ENCODE data around the gene NKAIN2. TPM values are rescaled to one million over a fixed set of nuclear protein-coding genes. Genes with fewer than 3 reads are reported as not detected.

Gene NKAIN2
- polyA plus RNA-seq, 1 of the 3 experiments (the other 2 are of a cell fraction) = not detected

DNA sequence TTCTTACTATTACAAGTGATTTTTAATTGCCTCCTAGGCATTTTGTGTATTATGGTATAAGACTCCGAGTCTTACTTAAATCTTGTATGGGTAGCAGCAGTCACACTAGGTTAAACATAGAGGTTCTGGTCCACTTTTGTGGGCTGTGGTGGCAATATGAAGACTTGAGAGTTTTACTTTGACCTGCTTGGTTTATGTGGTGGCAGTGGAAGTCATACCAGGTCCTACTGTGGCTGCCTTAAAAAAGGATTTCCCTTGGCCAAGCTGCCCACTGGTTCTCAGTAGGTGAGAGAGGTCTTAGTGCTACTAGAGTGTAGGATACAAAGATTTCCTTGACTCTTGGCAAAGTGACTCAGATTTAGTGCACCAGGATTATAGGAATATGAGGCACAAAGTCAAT, 44.2 kb upstream of the NKAIN2 start:
- H2AFZ ChIP-seq (ENCODE audit: low read depth) = no peak overlapping the region
- H4K20me1 ChIP-seq (ENCODE audit: insufficient read depth) = no peaks in the 10 kb centered on the region
- 5% methylated on average over 1 of the region's 1 CpG for WGBS (ENCODE audit: low lambda C conversion rate)
- TF ChIP-seq SMC3 (IDR thresholded peaks at IDR 0.05; ENCODE audit: low read depth, low read length) (no peak), RFX5 (IDR thresholded peaks at IDR 0.05; ENCODE audit: low read length) (no peak), FOSL2 (IDR thresholded peaks at IDR 0.05; ENCODE audit: borderline replicate concordance, low read depth) (no peak), EZH2phosphoT487 (IDR thresholded peaks at IDR 0.05; ENCODE audit: borderline replicate concordance, low read depth) (no peak), NRF1 (IDR thresholded peaks at IDR 0.05; ENCODE audit: low read depth, low read length) (no peak), TAF1 (IDR thresholded peaks at IDR 0.05; ENCODE audit: borderline replicate concordance, low read depth, low read length) (no peak), POLR2AphosphoS5 (IDR thresholded peaks at IDR 0.05; ENCODE audit: low read depth, low read length) (no peak), MXI1 (IDR thresholded peaks at IDR 0.05; ENCODE audit: low read depth, low read length) (no peak), FOXJ3 (CRISPR knock-in tag; IDR thresholded peaks at IDR 0.05) (no peak), JUND (IDR thresholded peaks at IDR 0.05) (no peak), NFIC (IDR thresholded peaks at IDR 0.05; ENCODE audit: borderline replicate concordance) (no peak), TEAD4 (IDR thresholded peaks at IDR 0.05; ENCODE audit: borderline replicate concordance, insufficient read depth) (no peak), RCOR1 (IDR thresholded peaks at IDR 0.05; ENCODE audit: low read length) (no peak), TCF12 (IDR thresholded peaks at IDR 0.05) (no peak), GABPA (IDR thresholded peaks at IDR 0.05; ENCODE audit: low read depth) (no peak)
- TF ChIP-seq, protein P1, sequence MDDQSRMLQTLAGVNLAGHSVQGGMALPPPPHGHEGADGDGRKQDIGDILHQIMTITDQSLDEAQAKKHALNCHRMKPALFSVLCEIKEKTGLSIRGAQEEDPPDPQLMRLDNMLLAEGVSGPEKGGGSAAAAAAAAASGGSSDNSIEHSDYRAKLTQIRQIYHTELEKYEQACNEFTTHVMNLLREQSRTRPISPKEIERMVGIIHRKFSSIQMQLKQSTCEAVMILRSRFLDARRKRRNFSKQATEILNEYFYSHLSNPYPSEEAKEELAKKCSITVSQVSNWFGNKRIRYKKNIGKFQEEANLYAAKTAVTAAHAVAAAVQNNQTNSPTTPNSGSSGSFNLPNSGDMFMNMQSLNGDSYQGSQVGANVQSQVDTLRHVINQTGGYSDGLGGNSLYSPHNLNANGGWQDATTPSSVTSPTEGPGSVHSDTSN (IDR thresholded peaks at IDR 0.05) = no peak
- TF ChIP-seq, protein P2, sequence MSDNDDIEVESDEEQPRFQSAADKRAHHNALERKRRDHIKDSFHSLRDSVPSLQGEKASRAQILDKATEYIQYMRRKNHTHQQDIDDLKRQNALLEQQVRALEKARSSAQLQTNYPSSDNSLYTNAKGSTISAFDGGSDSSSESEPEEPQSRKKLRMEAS (IDR thresholded peaks at IDR 0.05; ENCODE audit: low read depth) = no peak
- TF ChIP-seq, protein P3, sequence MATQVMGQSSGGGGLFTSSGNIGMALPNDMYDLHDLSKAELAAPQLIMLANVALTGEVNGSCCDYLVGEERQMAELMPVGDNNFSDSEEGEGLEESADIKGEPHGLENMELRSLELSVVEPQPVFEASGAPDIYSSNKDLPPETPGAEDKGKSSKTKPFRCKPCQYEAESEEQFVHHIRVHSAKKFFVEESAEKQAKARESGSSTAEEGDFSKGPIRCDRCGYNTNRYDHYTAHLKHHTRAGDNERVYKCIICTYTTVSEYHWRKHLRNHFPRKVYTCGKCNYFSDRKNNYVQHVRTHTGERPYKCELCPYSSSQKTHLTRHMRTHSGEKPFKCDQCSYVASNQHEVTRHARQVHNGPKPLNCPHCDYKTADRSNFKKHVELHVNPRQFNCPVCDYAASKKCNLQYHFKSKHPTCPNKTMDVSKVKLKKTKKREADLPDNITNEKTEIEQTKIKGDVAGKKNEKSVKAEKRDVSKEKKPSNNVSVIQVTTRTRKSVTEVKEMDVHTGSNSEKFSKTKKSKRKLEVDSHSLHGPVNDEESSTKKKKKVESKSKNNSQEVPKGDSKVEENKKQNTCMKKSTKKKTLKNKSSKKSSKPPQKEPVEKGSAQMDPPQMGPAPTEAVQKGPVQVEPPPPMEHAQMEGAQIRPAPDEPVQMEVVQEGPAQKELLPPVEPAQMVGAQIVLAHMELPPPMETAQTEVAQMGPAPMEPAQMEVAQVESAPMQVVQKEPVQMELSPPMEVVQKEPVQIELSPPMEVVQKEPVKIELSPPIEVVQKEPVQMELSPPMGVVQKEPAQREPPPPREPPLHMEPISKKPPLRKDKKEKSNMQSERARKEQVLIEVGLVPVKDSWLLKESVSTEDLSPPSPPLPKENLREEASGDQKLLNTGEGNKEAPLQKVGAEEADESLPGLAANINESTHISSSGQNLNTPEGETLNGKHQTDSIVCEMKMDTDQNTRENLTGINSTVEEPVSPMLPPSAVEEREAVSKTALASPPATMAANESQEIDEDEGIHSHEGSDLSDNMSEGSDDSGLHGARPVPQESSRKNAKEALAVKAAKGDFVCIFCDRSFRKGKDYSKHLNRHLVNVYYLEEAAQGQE (IDR thresholded peaks at IDR 0.05; ENCODE audit: low read depth, low read length) = no peak
- TF ChIP-seq, protein P4, sequence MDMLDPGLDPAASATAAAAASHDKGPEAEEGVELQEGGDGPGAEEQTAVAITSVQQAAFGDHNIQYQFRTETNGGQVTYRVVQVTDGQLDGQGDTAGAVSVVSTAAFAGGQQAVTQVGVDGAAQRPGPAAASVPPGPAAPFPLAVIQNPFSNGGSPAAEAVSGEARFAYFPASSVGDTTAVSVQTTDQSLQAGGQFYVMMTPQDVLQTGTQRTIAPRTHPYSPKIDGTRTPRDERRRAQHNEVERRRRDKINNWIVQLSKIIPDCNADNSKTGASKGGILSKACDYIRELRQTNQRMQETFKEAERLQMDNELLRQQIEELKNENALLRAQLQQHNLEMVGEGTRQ (IDR thresholded peaks at IDR 0.05; ENCODE audit: borderline replicate concordance, low read depth, low read length) = no peak
- TF ChIP-seq, protein P5, sequence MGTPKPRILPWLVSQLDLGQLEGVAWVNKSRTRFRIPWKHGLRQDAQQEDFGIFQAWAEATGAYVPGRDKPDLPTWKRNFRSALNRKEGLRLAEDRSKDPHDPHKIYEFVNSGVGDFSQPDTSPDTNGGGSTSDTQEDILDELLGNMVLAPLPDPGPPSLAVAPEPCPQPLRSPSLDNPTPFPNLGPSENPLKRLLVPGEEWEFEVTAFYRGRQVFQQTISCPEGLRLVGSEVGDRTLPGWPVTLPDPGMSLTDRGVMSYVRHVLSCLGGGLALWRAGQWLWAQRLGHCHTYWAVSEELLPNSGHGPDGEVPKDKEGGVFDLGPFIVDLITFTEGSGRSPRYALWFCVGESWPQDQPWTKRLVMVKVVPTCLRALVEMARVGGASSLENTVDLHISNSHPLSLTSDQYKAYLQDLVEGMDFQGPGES (IDR thresholded peaks at IDR 0.05; ENCODE audit: low read depth, low read length) = no peak
- H3K27me3 ChIP-seq (ENCODE audit: insufficient read depth) = no peaks in the 10 kb centered on the region
- no peak overlapping the region for H3K9ac ChIP-seq
- H3K4me3 ChIP-seq (ENCODE audit: low read depth in 2 of 2, low read length in 1 of 2) = no peak overlapping the region
- no peak overlapping the region for H3K4me2 ChIP-seq
- H3K9me3 ChIP-seq = no peaks in the 10 kb centered on the region
- H3K4me1 ChIP-seq (ENCODE audit: control insufficient read depth in 1 of 2, insufficient read depth in 2 of 2, low read depth in 1 of 2, low read length in 1 of 2) = no peaks in the 10 kb centered on the region
- DNase-seq = no peak
- ChIA-PET POLR2A (no interaction called here), CTCF (no interaction called here)
- no peak overlapping the region for H3K27ac ChIP-seq (ENCODE audit: low read depth in 2 of 2, low read length in 1 of 2)
- no peaks in the 10 kb centered on the region for H3K9me2 ChIP-seq
- H3F3A ChIP-seq (replicated peaks; ENCODE audit: insufficient read depth) = no peaks in the 10 kb centered on the region
- H3K36me3 ChIP-seq (replicated peaks in 1 of 2; ENCODE audit: control insufficient read depth in 1 of 2, insufficient read depth in 2 of 2, low read length in 1 of 2) = no peaks in the 10 kb centered on the region
- H3K79me2 ChIP-seq (ENCODE audit: insufficient read depth) = no peaks in the 10 kb centered on the region

Measured in SK-N-SH (cell line).